D721Med (cell line): Measurements from ENCODE around the gene TMCC1.
"Not testable (repeated sequence)": the region's sequence is repeated elsewhere in the genome, so short reads cannot be mapped to it uniquely, and the experiment has no call there.

Experiments used
- DNase-seq: peaks from one replicate; pipeline ENCODE4 v3.0.0; 2011; ENCODE audit warnings: low spot score; ENCODE audit not compliant: insufficient read length
- FAIRE-seq: peaks from 2 replicates; lab custom pipeline; 2011; peaks lifted over from hg19 to GRCh38; lab: Jason Lieb, UNC
- TF ChIP-seq, protein P1 (sequence below): IDR thresholded peaks from 2 replicates; pipeline ENCODE4 v1.5.1; 2012; ENCODE audit warnings: mild to moderate bottlenecking, control low read depth; ENCODE audit not compliant: insufficient read depth; ENCODE audit errors: missing control alignments

TMCC1 gene

GRCh38 chr3:129835198-129835597 lies 58.3 kb downstream of the TMCC1 start:
- TF ChIP-seq, protein P1, sequence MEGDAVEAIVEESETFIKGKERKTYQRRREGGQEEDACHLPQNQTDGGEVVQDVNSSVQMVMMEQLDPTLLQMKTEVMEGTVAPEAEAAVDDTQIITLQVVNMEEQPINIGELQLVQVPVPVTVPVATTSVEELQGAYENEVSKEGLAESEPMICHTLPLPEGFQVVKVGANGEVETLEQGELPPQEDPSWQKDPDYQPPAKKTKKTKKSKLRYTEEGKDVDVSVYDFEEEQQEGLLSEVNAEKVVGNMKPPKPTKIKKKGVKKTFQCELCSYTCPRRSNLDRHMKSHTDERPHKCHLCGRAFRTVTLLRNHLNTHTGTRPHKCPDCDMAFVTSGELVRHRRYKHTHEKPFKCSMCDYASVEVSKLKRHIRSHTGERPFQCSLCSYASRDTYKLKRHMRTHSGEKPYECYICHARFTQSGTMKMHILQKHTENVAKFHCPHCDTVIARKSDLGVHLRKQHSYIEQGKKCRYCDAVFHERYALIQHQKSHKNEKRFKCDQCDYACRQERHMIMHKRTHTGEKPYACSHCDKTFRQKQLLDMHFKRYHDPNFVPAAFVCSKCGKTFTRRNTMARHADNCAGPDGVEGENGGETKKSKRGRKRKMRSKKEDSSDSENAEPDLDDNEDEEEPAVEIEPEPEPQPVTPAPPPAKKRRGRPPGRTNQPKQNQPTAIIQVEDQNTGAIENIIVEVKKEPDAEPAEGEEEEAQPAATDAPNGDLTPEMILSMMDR, result no peak
- DNase-seq, result no peak
- no peak for FAIRE-seq

DNA sequence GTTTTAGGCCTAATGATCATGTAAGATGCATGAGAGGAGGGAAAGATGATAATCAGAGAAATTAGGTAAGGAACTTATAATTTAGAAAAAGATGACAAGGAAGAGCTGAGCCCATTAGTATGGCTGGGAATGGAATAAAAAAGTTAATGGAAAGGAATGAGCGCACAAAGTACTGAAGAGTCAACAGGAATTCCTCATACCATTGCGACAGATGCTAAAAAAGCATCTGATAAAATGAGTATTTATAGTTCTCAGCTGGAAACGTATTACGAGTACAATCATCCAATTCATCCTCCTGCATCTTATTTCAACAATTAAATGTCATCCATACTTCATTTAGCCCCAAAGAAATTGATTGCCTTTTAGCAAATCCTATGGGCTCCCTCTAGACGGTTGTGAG lies 58.9 kb downstream of the TMCC1 start:
- DNase-seq, result no peak
- TF ChIP-seq, protein P1, result no peak
- FAIRE-seq, result no peak

- FAIRE-seq, DNase-seq: not testable (repeated sequence)
Observed at GRCh38 chr3:129831942-129832341, 61.6 kb downstream of the TMCC1 start.

GRCh38 chr3:129831503-129831902 lies 62.0 kb downstream of the TMCC1 start:
- TF ChIP-seq, protein P1, result no peak

DNA sequence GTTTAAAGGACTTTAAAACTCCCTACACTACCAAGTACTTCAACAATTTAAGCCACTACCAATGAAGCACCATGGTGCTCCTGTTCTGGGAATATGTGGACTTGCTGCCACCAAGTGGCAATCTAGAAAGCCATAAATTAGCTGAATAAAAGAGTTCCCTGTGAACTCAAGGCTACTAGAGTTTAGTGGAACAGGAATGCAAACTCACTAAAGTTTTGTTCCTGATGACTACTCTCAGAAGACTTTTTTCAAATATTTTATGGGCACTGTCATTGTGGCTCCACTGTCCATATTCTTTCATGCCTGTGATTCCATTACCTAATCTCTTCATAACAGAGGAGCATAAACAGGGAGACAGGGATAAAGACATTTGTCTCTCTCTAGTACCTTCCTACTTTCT lies 63.9 kb downstream of the TMCC1 start:
- no peak for DNase-seq
- peak; percentile 69 for FAIRE-seq
- TF ChIP-seq, protein P1, result peak; percentile 92

More at GRCh38 chr3:129831503-129831902, 62.0 kb downstream of the TMCC1 start:
- FAIRE-seq, result no peak
- DNase-seq, result no peak

GRCh38 chr3:129827765-129828164 lies 65.7 kb downstream of the TMCC1 start:
- DNase-seq (no peak), FAIRE-seq (no peak)
- TF ChIP-seq, protein P1, result no peak

DNA sequence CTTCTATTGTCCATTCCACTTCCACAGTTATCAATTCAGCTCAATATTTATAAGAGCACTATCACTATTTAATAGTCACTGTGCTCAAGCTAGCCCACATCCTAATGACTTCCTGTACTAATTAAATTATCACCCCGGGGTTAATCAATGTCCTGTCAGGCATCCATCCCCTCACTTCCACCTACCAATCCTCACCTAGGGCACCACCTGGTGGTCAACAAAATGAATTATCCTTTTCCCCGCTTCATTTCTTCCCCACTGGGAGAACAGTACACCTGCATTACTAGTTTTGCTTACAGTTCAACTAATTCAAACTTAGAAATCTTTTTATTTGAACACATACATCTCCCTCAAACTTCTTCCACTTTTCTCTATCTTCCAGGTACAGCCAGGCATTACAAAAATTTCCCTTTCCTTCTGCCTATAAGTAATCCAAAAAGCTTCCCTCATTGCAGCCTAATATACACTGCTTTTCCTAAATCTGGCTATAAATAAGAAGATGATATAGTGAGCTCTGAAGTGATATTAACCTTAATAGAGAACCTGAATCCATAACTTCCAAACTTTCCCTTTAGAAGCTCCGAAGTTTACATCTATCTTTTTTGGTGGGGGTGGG lies 68.5 kb downstream of the TMCC1 start:
- TF ChIP-seq, protein P1, result peak; percentile 70
- FAIRE-seq (no peak), DNase-seq (no peak)
